ENCODE data around the gene DGKG. TPM values are rescaled to one million over a fixed set of nuclear protein-coding genes. Genes with fewer than 3 reads are reported as not detected.
A peak's percentile ranks its signal among the peaks of the same experiment; 100 is the strongest.

Gene DGKG
- total and polyA plus RNA-seq, 10 of the 15 experiments (the other 5 are each of a cell fraction or from before 2014, with no cell fraction given) = 0.39 to 6.2 (median 4.7) TPM

GRCh38 chr3:186277268-186277909, 84.6 kb downstream of the DGKG start:
- ChIA-PET RAD21 (ENCODE audit: unreplicated experiment) (interaction anchor here (0.8 kb wide), 1 partner anchor 263 kb away, joined by 3 read pairs; no protein-coding TSS in a partner anchor), POLR2A (no interaction called here), CTCF (interaction anchor here (1.0 to 3.5 kb wide), 6 partner anchors 16 to 290 kb away, joined by 3 to 14 read pairs (median 4); no protein-coding TSS in a partner anchor), SMC1A (ENCODE audit: uncharacterized antibody, unreplicated experiment) (interaction anchor here (1.0 to 1.2 kb wide), 2 partner anchors 17 to 282 kb away, joined by 3 to 4 read pairs; no protein-coding TSS in a partner anchor)
- 44% methylated on average over 10 of the region's 10 CpGs for WGBS (ENCODE audit: insufficient coverage, insufficient replicate concordance, low lambda C conversion rate, missing lambda C conversion rate)
- H3K4me2 ChIP-seq (ENCODE audit: control insufficient read depth, insufficient read depth) = no peak overlapping the region
- no peak overlapping the region for H3K27ac ChIP-seq (ENCODE audit: control insufficient read depth, insufficient read depth)
- in situ Hi-C loops (cut with MboI) = no loop called here
- H3K36me3 ChIP-seq (ENCODE audit: control insufficient read depth in 2 of 2, insufficient read depth in 2 of 2, low read length in 1 of 2) = no peaks in the 10 kb centered on the region
- BruUV-seq (replicated peaks) = no TSS peak
- no peaks in the 10 kb centered on the region for H3K79me2 ChIP-seq (ENCODE audit: control insufficient read depth, insufficient read depth, low read length)
- H3K4me3 ChIP-seq = no peak overlapping the region
- H3K9ac ChIP-seq (ENCODE audit: control insufficient read depth, insufficient read depth, low read length) = no peak overlapping the region
- TF ChIP-seq FOXK2 (IDR thresholded peaks at IDR 0.05) (no peak), PAX5 (IDR thresholded peaks at IDR 0.05; ENCODE audit: borderline replicate concordance, low read depth, low read length) (0 out of 2 replicates have a peak, but pooled peaks have one; percentile 13)
- H2AFZ ChIP-seq (ENCODE audit: control insufficient read depth, low read depth, low read length) = no peak overlapping the region
- ATAC-seq (no peak), DNase-seq (ENCODE audit: low read depth, low spot score) (no peak), FAIRE-seq (no peak)
- no peaks in the 10 kb centered on the region; the same call in 1 of the 2 replicates for H3K4me1 ChIP-seq (ENCODE audit: control insufficient read depth, insufficient read depth, low read length)
- H3K27me3 ChIP-seq (replicated peaks in 1 of 2; ENCODE audit: control insufficient read depth in 2 of 2, insufficient read depth in 2 of 2, low read length in 1 of 2) = peaks cover 0 to 3% of the 10 kb centered on the region in 2 experiments; a peak in 2 of 4 replicates
- intact Hi-C loops (cut with micrococcal nuclease; ENCODE audit: unreplicated experiment) = no loop called here
- H4K20me1 ChIP-seq (ENCODE audit: control insufficient read depth, insufficient read depth) = no peaks in the 10 kb centered on the region
- no peaks in the 10 kb centered on the region for H3K9me3 ChIP-seq (replicated peaks; ENCODE audit: control insufficient read depth, insufficient read depth, low read length)

GRCh38 chr3:186275436-186275835, 86.6 kb downstream of the DGKG start:
- H3K27ac ChIP-seq (ENCODE audit: control insufficient read depth, insufficient read depth) = no peak overlapping the region
- ChIA-PET SMC1A (ENCODE audit: uncharacterized antibody, unreplicated experiment) (interaction anchor here (1.1 kb wide), 1 partner anchor 265 kb away, joined by 3 read pairs; no protein-coding TSS in a partner anchor), RAD21 (ENCODE audit: unreplicated experiment) (no interaction called here), POLR2A (no interaction called here), CTCF (interaction anchor here (3.5 kb wide), 1 partner anchor 264 kb away, joined by 14 read pairs; no protein-coding TSS in a partner anchor)
- TF ChIP-seq CREB1 (IDR thresholded peaks at IDR 0.05; ENCODE audit: low read depth) (no peak), IRF3 (IDR thresholded peaks at IDR 0.05) (no peak), ZNF687 (IDR thresholded peaks at IDR 0.05) (no peak), ZBTB33 (IDR thresholded peaks at IDR 0.05) (no peak)
- DNase-seq (ENCODE audit: low read depth, low spot score) = no peak
- H3K9me3 ChIP-seq (replicated peaks; ENCODE audit: control insufficient read depth, insufficient read depth, low read length) = no peaks in the 10 kb centered on the region
- H3K79me2 ChIP-seq (ENCODE audit: control insufficient read depth, insufficient read depth, low read length) = no peaks in the 10 kb centered on the region
- no peak overlapping the region for H3K9ac ChIP-seq (ENCODE audit: control insufficient read depth, insufficient read depth, low read length)
- no peak for FAIRE-seq
- H3K27me3 ChIP-seq (replicated peaks in 1 of 2; ENCODE audit: control insufficient read depth in 2 of 2, insufficient read depth in 2 of 2, low read length in 1 of 2) = peaks cover 0 to 3% of the 10 kb centered on the region in 2 experiments; a peak in 2 of 4 replicates
- 56% methylated on average over 5 of the region's 5 CpGs for WGBS (ENCODE audit: insufficient coverage, insufficient replicate concordance, low lambda C conversion rate, missing lambda C conversion rate)
- BruUV-seq (replicated peaks) = no TSS peak
- intact Hi-C loops (cut with micrococcal nuclease; ENCODE audit: unreplicated experiment) (no loop called here), in situ Hi-C loops (cut with MboI) (no loop called here)
- H2AFZ ChIP-seq (ENCODE audit: control insufficient read depth, low read depth, low read length) = no peak overlapping the region
- no peaks in the 10 kb centered on the region for H3K4me1 ChIP-seq (ENCODE audit: control insufficient read depth, insufficient read depth, low read length)
- no peak overlapping the region for H3K4me3 ChIP-seq
- H3K36me3 ChIP-seq (ENCODE audit: control insufficient read depth in 2 of 2, insufficient read depth in 2 of 2, low read length in 1 of 2) = no peaks in the 10 kb centered on the region
- ATAC-seq = no peak
- H4K20me1 ChIP-seq (ENCODE audit: control insufficient read depth, insufficient read depth) = no peaks in the 10 kb centered on the region
- H3K4me2 ChIP-seq (ENCODE audit: control insufficient read depth, insufficient read depth) = no peak overlapping the region
